Ovary (tissue), 3 donors: ENCODE measurements around the gene MAGI1.

Source experiments
- POLR2A ChIP-seq: fragments of 450-650 bp; IDR thresholded peaks from one replicate; pipeline ENCODE4 v1.6.1; 2017; ENCODE audit warnings: antibody characterized with exemption, mild to moderate bottlenecking, moderate library complexity
- TF ChIP-seq, protein P1 (sequence below), 3 donors: fragments of 450-650 bp in 2 of 3; fragments of 200-600 bp in 1 of 3; IDR thresholded peaks; one replicate each; pipeline versions ENCODE4 v1.5.1 to v1.8.0; 2016 to 2022; ENCODE audit warnings: antibody characterized with exemption in 3 of 3, mild to moderate bottlenecking in 1 of 3
- donor health status: DM: no; HTN: no; CAD: no.

GRCh38 chr3:65955792-65956477, 82.8 kb downstream of the MAGI1 start:
- TF ChIP-seq, protein P1, sequence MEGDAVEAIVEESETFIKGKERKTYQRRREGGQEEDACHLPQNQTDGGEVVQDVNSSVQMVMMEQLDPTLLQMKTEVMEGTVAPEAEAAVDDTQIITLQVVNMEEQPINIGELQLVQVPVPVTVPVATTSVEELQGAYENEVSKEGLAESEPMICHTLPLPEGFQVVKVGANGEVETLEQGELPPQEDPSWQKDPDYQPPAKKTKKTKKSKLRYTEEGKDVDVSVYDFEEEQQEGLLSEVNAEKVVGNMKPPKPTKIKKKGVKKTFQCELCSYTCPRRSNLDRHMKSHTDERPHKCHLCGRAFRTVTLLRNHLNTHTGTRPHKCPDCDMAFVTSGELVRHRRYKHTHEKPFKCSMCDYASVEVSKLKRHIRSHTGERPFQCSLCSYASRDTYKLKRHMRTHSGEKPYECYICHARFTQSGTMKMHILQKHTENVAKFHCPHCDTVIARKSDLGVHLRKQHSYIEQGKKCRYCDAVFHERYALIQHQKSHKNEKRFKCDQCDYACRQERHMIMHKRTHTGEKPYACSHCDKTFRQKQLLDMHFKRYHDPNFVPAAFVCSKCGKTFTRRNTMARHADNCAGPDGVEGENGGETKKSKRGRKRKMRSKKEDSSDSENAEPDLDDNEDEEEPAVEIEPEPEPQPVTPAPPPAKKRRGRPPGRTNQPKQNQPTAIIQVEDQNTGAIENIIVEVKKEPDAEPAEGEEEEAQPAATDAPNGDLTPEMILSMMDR (IDR thresholded peaks at IDR 0.05) = no peak
- TF ChIP-seq POLR2A = no peak
